ENCODE results near the gene NFATC1.

The NFATC1 gene

DNA sequence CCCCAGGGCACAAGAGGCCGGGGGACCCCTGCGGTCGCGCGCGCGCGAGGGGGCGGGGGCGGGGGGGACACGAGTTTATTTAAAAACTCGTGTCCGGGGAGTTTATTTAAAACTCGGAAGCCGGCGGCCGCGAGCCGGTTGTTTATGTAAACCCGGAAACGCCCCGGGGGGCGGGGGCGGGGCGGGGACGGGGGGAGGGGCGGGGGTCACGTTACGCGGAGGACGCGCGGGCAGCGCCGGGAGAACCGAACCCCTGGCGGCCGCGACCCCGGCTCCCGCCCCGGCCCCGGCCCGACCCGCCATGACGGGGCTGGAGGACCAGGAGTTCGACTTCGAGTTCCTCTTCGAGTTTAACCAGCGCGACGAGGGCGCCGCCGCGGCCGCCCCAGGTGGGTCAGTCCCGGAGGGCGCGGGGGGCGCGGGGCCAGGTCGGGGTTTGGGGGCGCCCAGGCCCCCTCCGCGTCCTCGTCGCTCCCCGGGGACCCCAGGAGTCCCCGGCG, 4.4 kb downstream of the NFATC1 start:
- H3K27me3 ChIP-seq (ENCODE audit: control insufficient read depth, insufficient read depth, low read length) = peaks cover 41% of the 10 kb centered on the region
- H3K27ac ChIP-seq (ENCODE audit: low read depth, low read length) = no peak overlapping the region
- H3K4me1 ChIP-seq (ENCODE audit: control insufficient read depth, insufficient read depth, low read length) = 0 out of 2 replicates have a peak, but pooled peaks cover 5% of the 10 kb centered on the region
- H3K9me3 ChIP-seq (ENCODE audit: control insufficient read depth, insufficient read depth, low read length) = no peaks in the 10 kb centered on the region
- no peaks in the 10 kb centered on the region for H3K36me3 ChIP-seq (ENCODE audit: control insufficient read depth, insufficient read depth, low read length)
- H3K9ac ChIP-seq (ENCODE audit: low read depth, low read length) = no peak overlapping the region
- peak overlapping the region; percentile 60 for H3K4me3 ChIP-seq (ENCODE audit: low read depth, low read length)

DNA sequence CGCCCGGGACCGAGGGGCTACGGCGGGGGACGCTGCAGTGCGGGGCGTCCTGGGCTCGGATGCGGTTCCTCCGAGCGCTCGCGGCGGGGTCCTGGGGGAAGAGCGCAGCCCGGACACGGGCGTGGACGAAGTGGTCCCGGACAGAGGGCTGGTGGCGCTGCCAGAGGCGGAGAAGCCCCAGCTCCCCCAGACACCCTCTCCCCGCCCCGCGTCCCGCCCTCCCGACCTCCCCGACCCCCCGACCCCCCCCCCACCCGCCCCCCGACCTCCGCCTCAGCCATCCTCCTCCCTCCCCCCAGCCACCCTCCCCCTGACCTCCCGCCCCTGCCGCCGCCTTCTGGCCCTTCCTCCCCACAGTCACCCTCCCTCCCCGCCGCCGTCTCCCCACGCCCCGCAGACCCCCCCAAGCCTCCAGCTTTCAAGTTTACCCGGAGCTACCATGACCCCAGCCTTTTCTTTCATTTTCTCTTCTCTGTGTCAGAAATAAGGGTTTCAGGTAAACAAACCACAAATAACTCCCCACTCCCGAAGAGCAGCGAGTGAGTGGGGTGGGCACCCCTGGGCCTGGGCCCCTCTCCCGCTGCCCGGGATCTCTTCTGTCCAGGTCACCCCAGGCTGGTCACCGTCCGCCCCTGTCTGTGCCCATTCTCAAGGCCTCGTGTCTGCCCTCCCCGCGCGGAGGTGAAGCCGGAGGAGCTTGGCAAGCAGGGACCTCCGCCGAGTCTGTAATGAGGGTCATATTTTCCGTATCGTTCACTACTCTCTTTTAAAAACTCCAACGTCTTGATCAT, 5.1 kb downstream of the NFATC1 start:
- H3K9ac ChIP-seq (ENCODE audit: low read depth, low read length) = no peak overlapping the region
- 0 out of 2 replicates have a peak, but pooled peaks cover 5% of the 10 kb centered on the region for H3K4me1 ChIP-seq (ENCODE audit: control insufficient read depth, insufficient read depth, low read length)
- H3K4me3 ChIP-seq (ENCODE audit: low read depth, low read length) = peak overlapping the region; percentile 60

DNA sequence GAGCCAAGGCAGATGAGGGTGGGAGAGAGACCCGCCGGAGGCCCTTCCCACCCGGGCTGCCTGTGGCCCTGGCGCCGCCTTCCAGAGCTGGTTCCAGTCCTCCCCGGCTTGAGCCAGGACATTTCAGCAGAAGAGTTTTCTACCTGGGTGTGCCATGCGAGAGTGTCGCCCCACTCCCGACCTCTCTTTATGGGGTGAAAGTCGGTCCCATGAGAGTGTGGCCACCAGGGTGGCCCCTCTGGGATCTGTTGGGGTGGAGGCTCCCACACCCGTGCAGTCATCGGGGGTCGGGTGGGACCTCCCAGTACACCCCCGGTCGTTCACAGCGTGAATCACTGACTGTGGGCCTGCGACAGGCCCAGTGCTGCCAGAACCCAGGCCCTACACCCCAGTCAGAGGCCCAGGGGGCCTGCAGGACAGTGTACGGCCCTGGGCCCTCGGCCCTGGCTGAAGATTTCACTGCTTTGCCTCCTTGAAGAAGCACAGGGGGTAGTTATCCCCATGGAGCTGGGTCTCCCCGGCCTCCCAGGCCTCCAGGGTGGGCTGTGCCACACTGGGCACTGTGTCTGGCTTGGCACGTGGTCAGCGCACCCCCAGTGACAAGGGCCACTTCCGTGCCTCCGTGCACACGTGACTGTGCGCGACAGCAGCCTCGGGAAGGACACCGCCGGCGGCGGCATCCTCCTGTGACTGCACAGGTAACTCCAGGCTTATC, 5.9 kb downstream of the NFATC1 start:
- Histone ChIP-seq H3K27me3 (ENCODE audit: control insufficient read depth, insufficient read depth, low read length) (peaks cover 32% of the 10 kb centered on the region), H3K9me3 (ENCODE audit: control insufficient read depth, insufficient read depth, low read length) (no peaks in the 10 kb centered on the region), H3K4me1 (ENCODE audit: control insufficient read depth, insufficient read depth, low read length) (0 out of 2 replicates have a peak, but pooled peaks cover 5% of the 10 kb centered on the region), H3K27ac (ENCODE audit: low read depth, low read length) (no peak overlapping the region), H3K4me3 (ENCODE audit: low read depth, low read length) (no peak overlapping the region), H3K9ac (ENCODE audit: low read depth, low read length) (no peak overlapping the region), H3K36me3 (ENCODE audit: control insufficient read depth, insufficient read depth, low read length) (no peaks in the 10 kb centered on the region)

More for the DNA sequence above, 5.1 kb downstream of the NFATC1 start:
- Histone ChIP-seq H3K27ac (ENCODE audit: low read depth, low read length) (no peak overlapping the region), H3K9me3 (ENCODE audit: control insufficient read depth, insufficient read depth, low read length) (no peaks in the 10 kb centered on the region), H3K36me3 (ENCODE audit: control insufficient read depth, insufficient read depth, low read length) (no peaks in the 10 kb centered on the region), H3K27me3 (ENCODE audit: control insufficient read depth, insufficient read depth, low read length) (peaks cover 40% of the 10 kb centered on the region)

DNA sequence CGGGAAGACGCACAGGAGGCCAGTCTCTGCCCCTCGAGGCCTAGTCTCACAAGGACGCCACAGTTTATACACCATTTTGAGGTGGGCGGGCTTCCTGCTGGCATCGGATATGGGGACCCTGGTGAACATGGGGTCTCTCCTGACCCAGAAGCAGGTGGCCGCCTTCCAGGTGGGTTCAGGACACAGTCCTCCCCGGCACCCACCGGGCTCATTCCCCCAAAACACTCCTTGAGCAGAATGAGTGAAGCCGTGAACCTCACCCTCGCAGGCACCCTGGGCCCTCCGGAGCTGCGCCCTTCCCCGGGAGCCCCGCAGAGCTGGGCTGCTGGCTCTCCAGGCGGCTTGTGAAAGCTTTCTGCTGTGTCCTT, 6.5 kb downstream of the NFATC1 start:
- Histone ChIP-seq H3K9me3 (ENCODE audit: control insufficient read depth, insufficient read depth, low read length) (no peaks in the 10 kb centered on the region), H3K27me3 (ENCODE audit: control insufficient read depth, insufficient read depth, low read length) (peaks cover 26% of the 10 kb centered on the region), H3K36me3 (ENCODE audit: control insufficient read depth, insufficient read depth, low read length) (no peaks in the 10 kb centered on the region), H3K4me3 (ENCODE audit: low read depth, low read length) (no peak overlapping the region), H3K27ac (ENCODE audit: low read depth, low read length) (no peak overlapping the region), H3K4me1 (ENCODE audit: control insufficient read depth, insufficient read depth, low read length) (0 out of 2 replicates have a peak, but pooled peaks cover 5% of the 10 kb centered on the region), H3K9ac (ENCODE audit: low read depth, low read length) (no peak overlapping the region)

DNA sequence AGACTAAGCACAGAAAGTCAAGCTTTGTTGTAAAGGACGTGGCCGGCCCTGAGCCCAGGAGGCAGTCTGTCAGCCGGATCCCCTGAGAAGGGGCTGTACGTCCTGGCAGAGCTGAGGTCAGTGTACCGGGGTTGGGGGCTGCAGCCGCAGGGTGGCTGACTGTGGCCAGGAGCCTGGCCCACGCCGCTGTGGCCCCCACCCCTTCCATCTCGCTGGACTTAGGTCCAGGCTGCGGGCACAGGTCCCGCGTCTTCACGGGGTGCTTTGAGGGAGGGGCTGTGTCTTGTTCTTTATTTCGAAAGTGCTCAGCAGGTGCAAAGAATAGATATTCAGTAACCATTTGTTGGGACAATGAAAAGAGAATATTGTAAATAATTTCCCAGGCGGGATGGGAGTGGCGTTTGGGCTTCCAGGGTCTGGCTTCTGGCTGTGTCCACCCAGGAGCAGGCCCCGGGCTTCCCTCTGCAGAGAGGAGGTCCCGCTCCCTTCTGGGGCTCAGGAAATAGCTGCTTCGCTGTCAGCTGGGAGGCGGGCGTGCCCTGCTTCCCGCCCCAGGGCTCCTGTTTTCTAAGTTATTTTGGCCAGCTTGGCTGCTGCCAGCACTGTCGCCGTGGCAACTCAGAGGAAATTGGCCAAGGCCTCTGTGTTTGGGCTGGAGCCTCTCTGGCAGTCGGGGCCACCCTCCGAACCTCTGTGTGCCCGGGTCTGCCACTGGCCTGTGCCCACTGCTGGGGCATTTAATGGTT, 7.4 kb downstream of the NFATC1 start:
- no peaks in the 10 kb centered on the region for H3K9me3 ChIP-seq (ENCODE audit: control insufficient read depth, insufficient read depth, low read length)
- H3K36me3 ChIP-seq (ENCODE audit: control insufficient read depth, insufficient read depth, low read length) = no peaks in the 10 kb centered on the region
- no peak overlapping the region for H3K9ac ChIP-seq (ENCODE audit: low read depth, low read length)
- H3K27me3 ChIP-seq (ENCODE audit: control insufficient read depth, insufficient read depth, low read length) = peaks cover 17% of the 10 kb centered on the region
- no peak overlapping the region for H3K4me3 ChIP-seq (ENCODE audit: low read depth, low read length)
- no peak overlapping the region for H3K27ac ChIP-seq (ENCODE audit: low read depth, low read length)
- H3K4me1 ChIP-seq (ENCODE audit: control insufficient read depth, insufficient read depth, low read length) = 0 out of 2 replicates have a peak, but pooled peaks cover 5% of the 10 kb centered on the region

DNA sequence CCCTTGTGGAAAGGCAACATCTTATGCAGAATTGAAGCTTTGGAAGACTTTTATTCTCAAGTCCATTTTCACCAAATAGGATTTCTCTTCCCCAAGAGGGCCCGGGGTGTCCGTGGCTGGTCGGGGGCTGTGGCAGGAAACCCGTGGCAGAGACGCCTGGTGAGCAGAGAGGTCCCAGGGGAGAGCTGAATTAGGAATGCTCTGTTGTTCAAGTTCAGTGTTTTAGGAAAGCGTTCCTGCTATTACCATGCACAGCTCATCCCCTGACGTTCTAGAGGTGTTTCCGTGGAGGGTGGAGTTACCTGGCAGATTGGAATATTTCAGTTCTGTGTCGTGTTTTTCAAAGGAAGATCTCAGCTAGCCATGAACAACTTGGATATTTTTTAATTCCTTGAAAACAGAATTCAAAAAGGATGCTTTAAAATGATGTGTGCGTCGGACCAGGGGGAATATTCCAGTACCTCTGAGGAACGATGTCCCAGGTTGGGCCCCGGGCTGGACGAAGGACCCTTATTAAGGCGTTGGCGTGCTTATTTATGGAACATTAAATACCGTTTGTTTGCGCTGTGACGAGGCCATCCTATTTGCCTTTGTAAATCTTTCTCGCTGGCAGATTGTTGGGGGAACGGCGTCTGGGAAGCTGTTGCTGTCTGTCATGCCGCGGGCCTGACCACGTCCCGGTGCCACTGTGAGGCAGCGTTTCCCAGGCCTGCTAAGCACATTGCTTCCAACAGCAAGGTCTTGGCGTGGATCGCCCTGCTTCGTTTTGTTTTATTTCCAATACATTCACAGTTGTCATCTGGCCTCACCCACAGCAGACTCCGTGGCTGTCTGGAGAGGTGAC, 8.2 kb downstream of the NFATC1 start:
- 0 out of 2 replicates have a peak, but pooled peaks cover 4% of the 10 kb centered on the region for H3K4me1 ChIP-seq (ENCODE audit: control insufficient read depth, insufficient read depth, low read length)
- H3K9ac ChIP-seq (ENCODE audit: low read depth, low read length) = no peak overlapping the region
- no peak overlapping the region for H3K27ac ChIP-seq (ENCODE audit: low read depth, low read length)
- no peaks in the 10 kb centered on the region for H3K36me3 ChIP-seq (ENCODE audit: control insufficient read depth, insufficient read depth, low read length)
- H3K9me3 ChIP-seq (ENCODE audit: control insufficient read depth, insufficient read depth, low read length) = no peaks in the 10 kb centered on the region
- H3K4me3 ChIP-seq (ENCODE audit: low read depth, low read length) = no peak overlapping the region
- peaks cover 9% of the 10 kb centered on the region for H3K27me3 ChIP-seq (ENCODE audit: control insufficient read depth, insufficient read depth, low read length)

DNA sequence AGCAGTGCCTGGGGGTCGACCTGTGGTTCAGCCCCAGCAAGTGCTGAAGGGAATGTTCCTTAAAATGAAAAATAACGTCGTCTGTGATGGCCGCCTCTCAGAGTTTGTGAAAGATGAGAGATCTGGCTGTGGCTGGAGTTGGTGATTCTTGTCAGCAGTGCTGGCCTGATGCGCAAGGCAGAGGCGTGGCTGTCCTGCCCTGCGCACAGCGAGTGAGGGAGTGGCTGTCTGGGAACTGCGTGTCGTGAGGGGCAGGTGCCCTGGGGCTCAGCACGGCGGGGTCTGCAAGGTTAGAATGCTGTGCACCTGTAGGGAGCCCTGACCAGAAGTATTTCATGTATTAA, 8.8 kb downstream of the NFATC1 start:
- Histone ChIP-seq H3K4me3 (ENCODE audit: low read depth, low read length) (no peak overlapping the region), H3K36me3 (ENCODE audit: control insufficient read depth, insufficient read depth, low read length) (no peaks in the 10 kb centered on the region), H3K9ac (ENCODE audit: low read depth, low read length) (no peak overlapping the region), H3K27me3 (ENCODE audit: control insufficient read depth, insufficient read depth, low read length) (peaks cover 3% of the 10 kb centered on the region), H3K27ac (ENCODE audit: low read depth, low read length) (no peak overlapping the region), H3K9me3 (ENCODE audit: control insufficient read depth, insufficient read depth, low read length) (no peaks in the 10 kb centered on the region), H3K4me1 (ENCODE audit: control insufficient read depth, insufficient read depth, low read length) (no peaks in the 10 kb centered on the region)

DNA sequence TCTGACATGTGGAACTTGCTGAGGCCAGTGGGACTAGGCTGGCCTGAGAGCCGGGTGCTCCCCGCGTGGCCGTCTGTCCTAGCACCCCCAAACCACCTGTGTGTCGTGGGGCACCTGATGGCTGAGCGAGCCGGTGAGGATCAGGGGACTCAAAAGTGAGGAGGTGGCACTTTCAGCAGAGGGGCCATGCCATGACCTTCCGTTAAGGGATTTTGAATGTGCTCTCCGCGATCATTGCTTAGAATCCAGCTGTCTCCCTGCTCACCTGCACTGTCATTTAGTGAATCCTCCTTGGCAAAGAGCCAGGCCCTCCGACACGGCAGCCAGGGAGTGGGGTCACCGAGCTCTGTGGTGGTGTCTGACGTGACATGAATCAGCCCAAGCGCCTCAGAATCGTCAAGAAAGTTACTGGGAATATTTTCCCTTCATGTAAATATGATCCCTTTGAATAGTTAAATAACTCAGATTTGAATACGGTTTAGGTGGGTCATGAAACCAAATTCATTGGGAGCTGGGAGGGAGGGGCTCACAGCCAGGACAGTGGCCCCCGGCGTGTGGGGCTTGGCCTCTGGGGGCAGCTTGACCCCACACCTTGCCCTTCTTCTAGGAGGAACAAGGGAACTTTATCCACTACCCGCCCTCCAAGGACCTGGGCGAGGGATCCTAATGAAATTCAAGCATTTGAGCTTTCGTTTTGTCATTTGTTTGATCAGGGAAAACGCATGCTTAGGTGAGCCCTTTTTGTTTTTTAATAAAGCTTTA, 9.5 kb downstream of the NFATC1 start:
- Histone ChIP-seq H3K27me3 (ENCODE audit: control insufficient read depth, insufficient read depth, low read length) (no peaks in the 10 kb centered on the region), H3K36me3 (ENCODE audit: control insufficient read depth, insufficient read depth, low read length) (no peaks in the 10 kb centered on the region), H3K4me3 (ENCODE audit: low read depth, low read length) (no peak overlapping the region), H3K9ac (ENCODE audit: low read depth, low read length) (no peak overlapping the region), H3K4me1 (ENCODE audit: control insufficient read depth, insufficient read depth, low read length) (no peaks in the 10 kb centered on the region), H3K9me3 (ENCODE audit: control insufficient read depth, insufficient read depth, low read length) (no peaks in the 10 kb centered on the region), H3K27ac (ENCODE audit: low read depth, low read length) (no peak overlapping the region)

DNA sequence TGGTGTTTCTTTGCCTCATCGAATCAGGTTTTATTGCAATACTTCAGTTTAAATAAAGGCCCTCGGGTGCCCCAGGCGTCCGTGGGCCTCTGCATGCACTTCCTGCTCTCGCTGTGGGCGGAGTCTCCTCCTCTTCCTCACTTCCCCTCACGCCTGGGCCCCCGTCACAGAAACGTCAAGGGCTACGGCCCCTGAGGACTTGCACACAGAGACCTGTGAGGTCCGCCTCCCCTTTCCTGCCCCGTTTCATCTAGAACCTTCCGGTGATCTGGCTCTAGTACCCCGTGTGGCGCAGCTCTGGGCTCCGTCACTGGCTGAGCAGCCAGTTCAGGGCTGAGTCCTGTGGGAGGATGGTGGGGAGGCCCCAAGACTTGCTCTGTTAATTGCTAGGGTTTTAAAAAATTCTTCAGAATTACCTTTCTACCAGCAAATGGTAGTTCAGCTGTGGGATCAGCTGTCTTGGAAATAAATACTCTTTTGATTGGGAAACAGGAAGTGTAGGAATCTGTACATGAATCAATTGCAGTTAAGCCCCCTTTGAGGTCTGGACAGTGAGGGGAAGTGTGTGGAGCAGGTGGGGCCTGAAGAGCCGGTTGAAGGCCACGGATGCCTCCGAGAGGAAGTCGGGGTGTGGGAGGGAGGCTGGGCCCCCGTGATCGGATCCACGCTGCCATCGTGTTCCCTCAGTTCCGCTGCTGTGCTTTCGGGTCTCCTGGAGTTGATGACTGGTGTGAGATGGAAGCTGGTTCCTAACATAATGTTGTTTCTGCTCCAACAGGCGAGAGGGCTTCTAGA, 10.2 kb downstream of the NFATC1 start:
- no peaks in the 10 kb centered on the region for H3K27me3 ChIP-seq (ENCODE audit: control insufficient read depth, insufficient read depth, low read length)
- no peak overlapping the region for H3K4me3 ChIP-seq (ENCODE audit: low read depth, low read length)
- H3K27ac ChIP-seq (ENCODE audit: low read depth, low read length) = no peak overlapping the region
- H3K4me1 ChIP-seq (ENCODE audit: control insufficient read depth, insufficient read depth, low read length) = no peaks in the 10 kb centered on the region
- H3K36me3 ChIP-seq (ENCODE audit: control insufficient read depth, insufficient read depth, low read length) = no peaks in the 10 kb centered on the region
- H3K9me3 ChIP-seq (ENCODE audit: control insufficient read depth, insufficient read depth, low read length) = no peaks in the 10 kb centered on the region
- H3K9ac ChIP-seq (ENCODE audit: low read depth, low read length) = no peak overlapping the region

Data from HUES48 (cell line).